Activated naive CD4-positive, alpha-beta T cell treated with anti-CD3 and anti-CD28 coated beads, Interleukin-2, amount 50 U/mL, for 16 hours (primary cell): ENCODE results near the gene ARHGAP8.
"Not testable (repeated sequence)": the region's sequence is repeated elsewhere in the genome, so short reads cannot be mapped to it uniquely, and the experiment has no call there.

Source experiments
- DNase-seq: peaks from one replicate; pipeline ENCODE4 v3.0.0-alpha.2; 2020

ARHGAP8 gene

GRCh38 chr22:44838316-44839016 is 86.1 kb downstream of the ARHGAP8 start:
- no peak for DNase-seq

DNA sequence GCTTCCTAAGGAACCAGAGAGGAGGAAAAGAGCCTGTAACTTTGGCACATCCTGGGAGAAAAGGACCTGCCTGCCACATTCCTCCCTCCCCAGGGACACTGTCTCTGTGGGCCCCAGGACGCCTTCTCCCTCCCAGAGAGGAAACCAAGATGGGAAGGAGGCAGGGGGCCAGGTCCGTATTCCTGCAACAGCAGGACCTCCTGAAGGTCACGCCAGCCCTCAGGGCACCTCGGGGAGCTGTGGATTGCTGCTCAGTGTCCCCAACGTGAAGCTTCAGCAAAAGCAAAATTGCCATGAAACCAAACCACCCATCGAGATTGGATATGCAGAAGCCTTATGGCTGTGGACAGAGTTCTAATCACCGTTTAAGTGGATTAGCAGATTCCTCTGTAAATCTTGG is 86.7 kb downstream of the ARHGAP8 start:
- no peak for DNase-seq

GRCh38 chr22:44839721-44840120 is 87.3 kb downstream of the ARHGAP8 start:
- no peak for DNase-seq

DNA sequence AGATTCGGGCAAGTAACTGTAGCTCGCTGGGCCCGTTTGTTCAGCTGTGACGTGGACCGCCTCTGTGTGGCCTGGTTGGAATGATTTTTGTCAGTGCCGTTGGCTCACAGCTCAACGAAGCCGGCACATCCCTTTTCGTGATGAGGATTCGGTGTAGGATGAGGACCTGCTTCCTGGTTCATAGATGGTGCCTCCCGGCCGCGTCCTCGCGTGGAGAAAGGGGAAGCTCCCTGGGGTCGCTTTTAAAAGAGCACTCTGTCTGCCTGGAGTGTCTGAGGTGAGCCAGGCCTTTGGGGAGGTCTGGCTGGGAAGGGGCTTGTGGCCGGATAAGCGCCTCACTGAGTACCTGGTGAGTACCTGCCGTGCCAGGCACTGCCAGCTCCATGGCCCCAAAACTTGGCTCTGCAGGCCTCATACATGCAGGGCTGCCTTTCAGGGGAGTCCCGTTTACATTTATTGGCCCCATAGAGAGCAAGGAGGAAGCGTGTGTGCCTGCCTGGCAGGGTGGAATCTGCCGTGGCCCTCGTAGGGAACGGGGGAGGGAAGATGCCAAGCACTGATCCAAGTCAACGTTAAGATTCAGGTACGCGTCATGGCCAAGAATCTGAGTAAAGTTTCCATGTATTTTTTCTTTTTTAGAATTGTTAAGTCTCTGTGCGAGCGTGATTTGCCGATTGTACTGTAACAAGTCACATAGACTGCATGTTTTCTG is 88.4 kb downstream of the ARHGAP8 start:
- DNase-seq, result no peak

GRCh38 chr22:44842417-44842816 is 90.0 kb downstream of the ARHGAP8 start:
- DNase-seq, result no peak

DNA sequence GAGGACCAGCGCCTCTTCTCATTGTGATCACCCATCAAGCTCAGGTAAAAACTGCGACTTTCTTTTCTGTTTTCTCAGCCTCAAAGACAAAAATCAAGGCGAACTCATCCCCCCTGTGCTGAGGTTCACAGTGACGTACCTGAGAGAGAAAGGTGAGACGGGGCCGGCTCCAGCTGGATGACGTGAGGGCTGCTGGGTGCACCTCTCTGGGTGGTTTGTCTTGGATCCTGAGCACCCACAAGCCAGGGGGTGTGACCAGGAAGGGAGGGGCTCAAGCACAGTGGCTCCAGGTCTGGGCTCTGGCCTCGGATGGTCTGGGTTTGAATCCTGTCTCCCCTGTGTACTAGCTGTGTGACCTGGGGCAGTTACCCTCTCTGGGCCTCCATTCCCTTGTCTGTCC is 92.8 kb downstream of the ARHGAP8 start:
- no peak for DNase-seq

GRCh38 chr22:44845796-44846720 is 93.7 kb downstream of the ARHGAP8 start:
- DNase-seq, result no peak

- DNase-seq, result no peak
These were observed 94.4 kb downstream of the ARHGAP8 start for GRCh38 chr22:44846726-44847275.

GRCh38 chr22:44847380-44847779 is 95.0 kb downstream of the ARHGAP8 start:
- DNase-seq, result no peak

- no peak for DNase-seq
These were observed 95.5 kb downstream of the ARHGAP8 start for GRCh38 chr22:44847892-44848291.

- no peak for DNase-seq
These were observed 95.9 kb downstream of the ARHGAP8 start for GRCh38 chr22:44848296-44848741.

DNA sequence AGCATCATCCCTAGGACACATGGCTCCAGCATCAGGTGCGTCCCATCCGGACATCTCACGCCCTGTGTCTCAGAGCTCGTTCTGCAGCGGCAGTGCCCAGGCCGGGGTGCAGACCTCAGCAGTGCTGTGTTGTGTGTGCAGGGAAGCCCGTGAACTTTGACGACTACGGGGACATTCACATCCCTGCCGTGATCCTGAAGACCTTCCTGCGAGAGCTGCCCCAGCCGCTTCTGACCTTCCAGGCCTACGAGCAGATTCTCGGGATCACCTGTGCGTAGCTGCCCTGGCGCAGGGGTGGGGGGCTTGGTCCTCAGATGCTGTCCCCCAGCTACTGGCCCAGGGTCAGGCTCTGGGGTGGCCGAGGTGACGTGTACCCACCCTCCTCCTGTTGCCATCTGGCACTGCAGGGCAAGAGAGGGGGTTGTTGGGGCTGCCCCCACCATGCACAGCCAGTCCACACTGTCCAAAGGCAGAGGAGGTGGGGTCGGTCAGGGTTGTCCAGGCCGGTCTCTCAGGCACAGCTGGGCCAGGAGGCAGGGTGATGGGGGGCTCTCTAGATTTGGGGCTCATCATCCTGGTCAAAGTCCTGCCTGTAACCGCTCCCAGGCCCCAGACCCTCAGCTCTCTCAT is 96.5 kb downstream of the ARHGAP8 start:
- no peak for DNase-seq

GRCh38 chr22:44850946-44851345 is 98.6 kb downstream of the ARHGAP8 start:
- no peak for DNase-seq

DNA sequence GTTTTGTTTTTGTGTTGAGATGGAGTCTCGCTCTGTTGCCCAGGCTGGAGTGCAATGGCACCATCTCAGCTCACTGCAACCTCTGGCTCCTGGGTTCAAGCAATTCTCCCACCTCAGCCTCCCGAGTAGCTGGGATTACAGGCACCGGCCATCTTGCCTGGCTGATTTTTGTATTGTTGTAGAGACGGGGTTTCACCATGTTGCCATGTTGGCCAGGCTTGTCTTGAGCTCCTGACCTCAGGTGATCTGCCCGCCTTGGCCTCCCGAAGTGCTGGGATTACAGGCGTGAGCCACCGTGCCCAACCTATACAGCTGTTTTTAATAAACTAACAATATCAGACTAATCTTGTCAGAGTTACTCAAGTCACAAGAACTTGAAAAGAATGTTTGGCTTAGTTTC is 102.3 kb downstream of the ARHGAP8 start:
- DNase-seq, result not testable (repeated sequence)

DNA sequence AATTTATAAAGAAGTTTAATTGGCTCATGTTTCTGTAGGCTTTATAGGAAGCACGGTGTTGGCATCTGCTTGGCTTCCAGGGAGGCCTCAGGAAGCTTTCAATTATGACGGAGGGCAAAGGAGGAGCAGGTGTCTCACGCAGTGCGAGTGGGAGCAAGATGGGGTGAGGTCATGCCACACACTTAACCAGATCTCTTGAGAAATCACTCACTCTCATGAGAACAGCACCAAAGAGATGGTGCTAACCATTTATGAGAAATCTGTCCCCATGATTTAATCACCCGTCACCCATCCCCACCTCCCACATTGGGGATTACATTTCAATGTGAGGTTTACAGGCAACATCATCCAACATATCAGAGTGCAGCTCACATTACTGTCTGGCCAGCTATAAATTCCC is 103.5 kb downstream of the ARHGAP8 start:
- DNase-seq, result no peak

DNA sequence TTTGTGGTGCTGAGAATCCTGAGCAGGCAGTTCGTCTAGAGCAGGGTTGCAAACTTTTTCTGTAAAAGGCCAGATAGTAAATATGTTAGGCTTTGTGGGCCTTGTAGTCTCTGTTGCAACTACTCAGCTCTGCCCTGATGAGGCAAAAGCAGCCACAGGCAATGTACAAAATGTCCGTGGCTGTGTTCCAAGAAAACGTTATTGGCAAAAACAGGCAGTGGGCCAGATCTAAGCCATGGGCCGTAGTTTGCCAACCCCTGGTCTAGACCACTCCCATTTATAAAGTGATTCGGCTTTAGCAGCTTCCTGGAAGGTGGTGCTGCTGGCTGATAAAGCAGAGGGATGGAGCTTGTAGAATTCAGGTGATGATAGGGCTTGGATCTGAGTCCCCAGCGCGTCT is 106.4 kb downstream of the ARHGAP8 start:
- DNase-seq, result not testable (repeated sequence)

DNA sequence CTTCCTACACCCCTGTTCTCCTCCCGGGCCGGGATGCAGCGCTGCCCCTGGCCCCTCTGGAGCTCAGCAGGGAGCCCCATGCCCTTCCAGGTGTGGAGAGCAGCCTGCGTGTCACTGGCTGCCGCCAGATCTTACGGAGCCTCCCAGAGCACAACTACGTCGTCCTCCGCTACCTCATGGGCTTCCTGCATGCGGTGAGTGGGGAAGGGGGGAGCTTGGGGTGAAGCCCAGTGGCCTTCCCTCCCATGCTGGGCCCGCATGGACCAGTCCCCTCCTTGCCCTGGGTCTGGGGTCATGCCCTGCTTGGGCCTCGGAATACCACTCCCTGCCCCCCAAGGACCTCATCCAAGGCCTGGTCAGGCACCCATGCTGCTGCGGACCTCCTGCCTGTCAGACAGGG is 107.3 kb downstream of the ARHGAP8 start:
- no peak for DNase-seq

- DNase-seq, result no peak
These were observed 107.9 kb downstream of the ARHGAP8 start for GRCh38 chr22:44860311-44860710.

DNA sequence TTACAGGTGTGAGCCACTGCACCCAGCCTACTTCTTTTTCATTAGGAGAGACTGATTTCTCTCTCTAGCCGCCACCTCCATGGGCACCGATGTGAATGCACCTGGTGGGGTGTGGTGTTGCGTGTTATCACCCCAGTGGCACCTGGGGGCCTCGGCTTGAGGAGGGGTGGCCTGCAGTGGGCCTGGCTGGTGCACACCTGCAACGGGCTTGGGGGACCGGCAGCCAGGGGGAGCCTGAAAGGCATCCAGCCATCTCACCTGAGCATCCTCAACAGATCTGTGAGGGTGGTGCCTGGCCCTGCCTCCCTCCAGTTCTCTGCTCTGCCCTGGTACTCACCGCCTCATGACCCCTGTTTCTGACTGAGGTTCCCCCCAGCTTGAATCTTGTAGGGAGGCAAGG is 108.9 kb downstream of the ARHGAP8 start:
- no peak for DNase-seq

GRCh38 chr22:44862281-44862680 is 109.9 kb downstream of the ARHGAP8 start:
- no peak for DNase-seq

GRCh38 chr22:44862981-44863860 is 110.8 kb downstream of the ARHGAP8 start:
- DNase-seq, result no peak
